Stimulated activated CD4-positive, alpha-beta T cell treated with anti-CD3 and anti-CD28 coated beads, Interleukin-1b, Interleukin-23, amount 100 ng/mL, for 48 hours (primary cell): ENCODE data around the gene UPK1B.

Source experiments
- DNase-seq: peaks from one replicate; pipeline ENCODE4 v3.0.0-alpha.2; 2020

The UPK1B gene

GRCh38 chr3:119177321-119177720 lies 3.9 kb downstream of the UPK1B start:
- DNase-seq, result no peak

DNA sequence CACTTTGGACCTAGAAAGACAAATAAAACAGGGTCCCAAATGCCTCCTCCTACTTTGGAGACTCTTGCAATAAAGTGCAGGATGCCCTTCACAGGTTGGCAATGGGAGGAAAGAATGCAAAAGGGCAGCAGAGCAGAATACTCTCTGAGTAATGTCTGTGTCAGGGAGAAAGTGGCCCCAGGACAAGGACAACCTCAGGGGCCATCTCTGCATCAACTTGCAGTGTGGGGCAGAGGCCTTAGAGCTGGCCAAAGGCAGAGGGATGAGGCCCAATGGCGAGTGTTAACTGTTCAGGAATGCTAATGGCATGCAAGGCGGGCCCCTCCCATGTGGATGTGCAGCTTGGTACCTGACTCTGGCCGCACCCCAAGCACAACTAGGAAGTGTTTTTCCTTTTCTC lies 8.4 kb downstream of the UPK1B start:
- DNase-seq, result no peak

GRCh38 chr3:119184111-119184510 lies 10.7 kb downstream of the UPK1B start:
- DNase-seq, result no peak

- no peak for DNase-seq
These were observed 11.6 kb downstream of the UPK1B start for GRCh38 chr3:119184796-119185570.

DNA sequence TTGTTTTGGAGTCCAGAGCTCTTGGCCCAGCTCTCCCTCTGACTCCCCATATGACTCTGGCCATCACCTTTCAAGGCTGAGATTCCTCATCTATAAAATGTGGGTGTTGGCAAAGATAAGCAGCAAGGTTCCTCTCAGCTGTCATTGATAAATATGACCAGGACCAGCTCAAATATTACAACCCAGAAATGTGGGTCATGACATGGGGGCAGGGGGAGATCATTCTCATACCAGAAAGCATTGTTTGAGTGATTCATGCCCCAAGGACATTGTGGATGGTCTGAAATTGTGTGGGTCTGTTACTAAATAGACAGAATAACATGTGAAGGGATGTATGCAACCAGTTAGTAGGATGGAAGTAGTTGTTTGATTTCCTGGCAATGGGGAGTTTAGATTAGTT lies 13.9 kb downstream of the UPK1B start:
- no peak for DNase-seq

- no peak for DNase-seq
These were observed 18.4 kb downstream of the UPK1B start for GRCh38 chr3:119191800-119192199.

- no peak for DNase-seq
These were observed 21.1 kb downstream of the UPK1B start for GRCh38 chr3:119194237-119195150.

GRCh38 chr3:119195151-119195476 lies 21.7 kb downstream of the UPK1B start:
- no peak for DNase-seq

- DNase-seq, result no peak
These were observed 22.5 kb downstream of the UPK1B start for GRCh38 chr3:119195911-119196310.

DNA sequence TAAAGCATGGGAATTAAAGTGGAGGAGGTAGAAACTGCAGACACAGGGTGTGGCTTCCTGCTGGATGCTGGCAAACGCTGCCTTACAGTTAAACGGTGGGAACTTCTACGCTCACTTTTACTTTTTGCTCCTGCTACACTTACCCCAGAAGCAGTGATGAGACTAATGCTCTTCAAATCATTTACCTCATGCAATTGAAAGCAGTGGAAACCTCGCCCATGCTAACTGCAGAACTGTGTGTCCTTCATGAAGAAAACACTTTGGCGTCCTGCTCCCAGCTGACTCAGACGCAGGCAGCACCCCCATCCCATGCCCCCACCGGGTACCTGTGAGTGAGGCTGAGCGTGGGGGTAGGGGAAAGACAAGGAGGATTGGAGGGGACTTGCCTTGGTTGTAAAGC lies 31.8 kb downstream of the UPK1B start:
- no peak for DNase-seq

- no peak for DNase-seq
These were observed 32.3 kb downstream of the UPK1B start for GRCh38 chr3:119205685-119206084.

DNA sequence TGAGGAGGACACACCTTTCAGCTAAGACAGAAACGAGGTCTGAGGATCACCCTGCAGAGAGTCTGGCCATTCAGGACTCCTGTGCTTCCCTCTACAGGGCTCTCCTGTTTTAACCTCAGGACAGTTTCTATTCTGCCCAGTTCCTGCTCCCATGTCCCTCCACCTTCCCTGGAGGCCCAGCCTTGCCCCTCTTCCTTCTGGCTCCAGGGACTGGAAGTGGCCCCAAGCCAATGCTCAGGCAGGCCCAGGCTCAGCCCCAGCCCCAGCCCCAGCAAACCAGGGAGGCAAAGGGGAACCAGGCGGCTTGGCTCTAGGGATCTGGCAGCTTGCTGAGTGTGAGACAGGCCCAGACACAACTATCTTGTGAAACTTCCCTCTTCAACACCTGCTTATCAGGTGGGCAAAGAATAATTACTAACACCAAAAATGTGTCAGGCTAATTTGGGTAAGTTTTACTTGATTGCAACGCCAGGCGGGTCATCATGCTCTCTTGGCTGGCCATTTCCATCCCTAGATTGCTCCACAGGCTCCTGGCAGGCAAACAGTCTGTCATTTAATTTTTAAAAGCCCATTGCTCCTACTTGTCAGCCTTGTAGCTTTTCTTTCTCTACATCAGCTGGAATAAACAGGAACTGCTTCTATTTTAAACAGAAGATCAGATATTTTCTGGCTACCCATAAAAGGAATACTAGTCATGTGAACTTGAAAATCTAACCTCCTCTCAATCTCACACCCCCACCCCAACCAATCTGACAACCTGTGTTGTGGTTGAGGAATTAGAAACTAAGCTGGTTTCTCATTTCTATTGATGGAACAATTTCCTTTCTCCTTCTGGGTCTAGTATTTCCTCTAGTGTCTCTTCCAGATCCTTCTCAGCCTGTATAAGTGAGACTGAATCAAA lies 33.5 kb downstream of the UPK1B start:
- DNase-seq, result no peak

DNA sequence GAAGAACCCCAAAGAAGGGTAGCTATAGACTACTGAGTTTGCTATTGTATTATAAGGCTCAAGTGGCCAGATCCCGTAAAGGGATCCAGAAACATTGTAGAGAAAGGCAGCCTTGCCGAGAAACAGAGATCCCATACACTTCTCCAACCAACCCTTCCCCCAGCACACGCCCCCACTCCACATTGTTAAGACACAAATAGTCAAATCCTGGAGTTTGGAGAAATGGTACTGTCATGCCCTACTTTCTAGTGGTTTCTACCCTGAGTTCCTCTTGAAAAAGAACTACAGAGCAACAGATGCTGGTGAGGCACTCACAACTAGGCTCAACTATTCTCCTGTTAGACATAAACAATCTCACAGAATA lies 34.1 kb downstream of the UPK1B start:
- DNase-seq, result no peak

GRCh38 chr3:119211193-119211592 lies 37.8 kb downstream of the UPK1B start:
- DNase-seq, result no peak

GRCh38 chr3:119211803-119212202 lies 38.4 kb downstream of the UPK1B start:
- DNase-seq, result no peak

DNA sequence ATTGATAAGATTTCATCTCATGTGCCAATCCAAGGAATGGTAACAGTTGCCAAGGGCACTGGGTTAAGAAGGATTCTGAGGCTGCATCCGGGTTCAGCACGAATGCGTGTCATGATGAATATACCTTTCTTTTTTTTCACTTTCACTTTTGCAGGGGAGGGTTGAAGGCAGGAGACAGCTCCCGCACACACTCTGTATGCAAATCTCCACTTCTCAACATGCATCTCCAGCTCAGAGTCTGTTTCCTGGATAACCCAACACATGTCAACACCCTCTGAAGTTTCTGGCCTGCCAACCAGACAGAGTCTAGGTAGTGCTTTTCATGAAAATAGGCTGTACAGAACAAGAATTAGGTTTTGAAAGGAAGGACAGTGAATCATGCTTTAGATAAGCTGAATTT lies 45.7 kb downstream of the UPK1B start:
- peak; percentile 33 for DNase-seq

DNA sequence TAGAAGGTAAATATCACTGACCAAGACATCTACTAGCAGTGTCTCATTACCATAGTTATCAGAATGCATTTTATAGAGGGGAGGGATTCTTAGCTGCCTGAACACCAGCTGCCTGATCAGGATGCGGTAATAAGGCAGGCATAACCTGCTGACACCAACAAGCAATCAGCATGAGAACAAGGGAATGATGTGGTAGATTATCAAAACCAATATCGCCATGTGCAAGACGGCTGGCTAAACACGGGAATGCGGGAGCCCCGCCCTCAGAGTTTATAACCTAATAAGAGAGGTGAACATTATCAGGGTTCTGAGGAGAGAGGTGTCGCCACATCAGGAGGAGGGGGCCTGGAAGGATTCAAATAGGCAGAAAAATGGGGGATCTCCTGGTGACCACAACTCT lies 46.8 kb downstream of the UPK1B start:
- DNase-seq, result no peak

DNA sequence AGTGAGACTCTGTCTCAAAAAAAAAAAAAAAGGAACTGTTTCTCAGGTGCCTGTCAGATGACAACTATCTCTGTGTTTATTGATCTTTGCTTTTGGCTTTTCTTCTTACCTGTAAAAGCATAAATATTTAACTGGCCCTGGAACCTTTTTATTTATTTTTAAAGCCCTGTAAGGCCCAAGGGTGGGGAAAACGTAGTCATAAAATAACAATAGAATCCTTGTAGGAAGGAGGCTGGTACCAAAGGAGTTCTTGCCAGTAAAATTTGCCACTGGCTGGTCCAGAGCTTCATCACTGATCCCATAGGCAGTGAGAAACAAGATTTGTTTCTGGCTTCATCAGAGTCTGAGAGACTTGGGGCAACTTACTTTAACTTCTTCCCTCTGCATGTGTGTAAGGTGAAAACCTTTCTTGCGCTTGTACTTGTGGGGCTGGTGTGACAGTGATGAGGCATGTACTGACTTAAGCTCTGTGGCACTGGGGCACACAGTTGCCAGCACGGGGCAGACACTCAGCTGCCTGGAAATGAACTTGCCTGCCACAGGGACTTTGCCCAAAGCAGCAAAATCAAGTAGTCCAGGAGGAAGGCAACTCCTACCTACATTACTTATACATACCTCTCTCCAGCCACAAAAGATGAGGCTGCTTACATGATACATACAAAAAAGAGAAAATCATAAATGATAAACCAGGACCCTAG lies 47.7 kb downstream of the UPK1B start:
- DNase-seq, result no peak

DNA sequence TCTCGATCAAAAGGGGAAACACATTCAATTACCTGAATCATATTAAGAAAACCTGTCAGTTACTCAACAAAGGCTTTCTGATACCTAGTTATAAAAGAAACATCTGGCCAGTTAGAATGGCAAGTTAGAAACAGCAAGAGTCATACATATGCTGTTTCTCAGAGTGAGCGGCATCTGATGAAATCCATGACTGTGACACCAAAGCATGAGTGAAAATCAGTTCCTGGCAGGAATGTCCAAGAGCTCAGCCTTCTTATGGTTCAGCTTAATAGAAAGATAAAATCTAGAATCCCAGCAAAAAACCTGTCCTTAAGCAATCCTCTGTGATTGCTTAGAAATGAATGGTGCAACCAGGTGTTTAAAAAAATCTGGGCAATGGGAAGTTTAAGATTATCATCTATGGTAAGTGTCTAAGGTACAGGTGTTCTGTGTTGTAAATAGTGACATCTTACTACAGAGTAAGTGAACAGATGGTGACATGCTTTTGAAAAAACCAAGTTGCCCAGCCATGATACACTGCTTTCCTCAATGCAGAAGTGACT lies 48.5 kb downstream of the UPK1B start:
- DNase-seq, result no peak

DNA sequence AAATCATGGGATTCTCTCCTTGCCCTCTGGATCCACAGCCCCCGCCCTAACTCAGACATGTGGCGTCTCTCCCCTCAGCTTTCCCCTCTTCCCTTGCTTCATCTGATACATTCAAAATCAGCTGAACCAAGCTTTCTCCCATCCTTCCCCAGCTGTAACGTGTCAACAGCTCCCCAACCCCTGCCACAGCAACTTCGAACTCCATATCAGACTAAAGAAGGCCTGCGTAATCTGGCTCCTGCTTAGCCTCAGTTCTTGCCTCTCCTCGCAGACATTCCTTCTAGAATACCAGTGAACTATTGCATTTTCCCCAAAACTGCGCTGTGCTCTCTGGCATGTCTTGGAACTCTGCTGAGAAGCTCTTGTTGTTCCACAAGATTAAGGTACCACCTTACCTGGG lies 49.0 kb downstream of the UPK1B start:
- no peak for DNase-seq

GRCh38 chr3:119223511-119223910 lies 50.1 kb downstream of the UPK1B start:
- no peak for DNase-seq

GRCh38 chr3:119225121-119225520 lies 51.7 kb downstream of the UPK1B start:
- no peak for DNase-seq
